ENCODE measurements around the gene CARD16. TPM values are rescaled to one million over a fixed set of nuclear protein-coding genes. Genes with fewer than 3 reads are reported as not detected.

The CARD16 gene
- total RNA-seq, 1 experiment from 2014 or later: not detected

- H3K27me3 Mint-ChIP-seq (ENCODE audit: low read depth): no peaks in the 10 kb centered on the region
- H3K9me3 Mint-ChIP-seq: no peaks in the 10 kb centered on the region; a peak in 2 of 5 replicates
- no peak for TF ChIP-seq CTCF (conservative IDR thresholded peaks at IDR 0.05)
- H3K79me2 ChIP-seq (ENCODE audit: insufficient read depth, low read length): no peaks in the 10 kb centered on the region
- 0 out of 4 replicates have a peak, but pooled peaks cover 0 to 2% of the 10 kb centered on the region in 2 experiments for H3K4me1 Mint-ChIP-seq
- no peak overlapping the region for H2BK15ac ChIP-seq (ENCODE audit: low read depth, low read length)
- H3T11ph ChIP-seq (ENCODE audit: low read length): no peak overlapping the region
- no peak overlapping the region for H3K4me3 Mint-ChIP-seq
- H2BK120ac ChIP-seq (ENCODE audit: low read depth, low read length, poor library complexity, severe bottlenecking): no peak overlapping the region
- no peaks in the 10 kb centered on the region for H3K4me1 ChIP-seq (ENCODE audit: insufficient read depth, low read length)
- H3K27ac ChIP-seq (ENCODE audit: insufficient read length, low read depth, low read length): no peak overlapping the region
- no peak overlapping the region for H3K9ac ChIP-seq (ENCODE audit: extremely low read depth, insufficient read length, low read length)
- no peak overlapping the region for H4K8ac ChIP-seq (replicated peaks; ENCODE audit: insufficient read length, low read depth, low read length)
- no peak overlapping the region for H2BK5ac ChIP-seq (ENCODE audit: insufficient read length, low read length)
- H3K4me2 ChIP-seq (ENCODE audit: insufficient read depth, insufficient read length, low read length): no peak overlapping the region
- H3K79me1 ChIP-seq (ENCODE audit: insufficient read depth, low read depth, low read length, poor library complexity, severe bottlenecking): no peaks in the 10 kb centered on the region
- no peaks in the 10 kb centered on the region for H4K20me1 ChIP-seq (ENCODE audit: control insufficient read depth, insufficient read depth, insufficient read length)
- no peaks in the 10 kb centered on the region for H3K27me3 ChIP-seq (ENCODE audit: insufficient read depth, low read length)
- no peak overlapping the region for H2AK5ac ChIP-seq (ENCODE audit: insufficient read length, low read length)
- no peak overlapping the region for H3K14ac ChIP-seq (ENCODE audit: insufficient read depth, low read length)
- no CpG with 5 or more reads among the region's 5 CpGs for WGBS (ENCODE audit: extremely low coverage, insufficient read length, low lambda C conversion rate)
- H3K56ac ChIP-seq (ENCODE audit: insufficient read length, low read depth, low read length): no peak overlapping the region
- no peaks in the 10 kb centered on the region for H3K23me2 ChIP-seq (ENCODE audit: insufficient read length, low read depth, low read length, poor library complexity, severe bottlenecking)
- H4K5ac ChIP-seq (ENCODE audit: insufficient read length, low read depth, low read length): no peak overlapping the region
- H4K91ac ChIP-seq (ENCODE audit: insufficient read length, low read depth, low read length): no peak overlapping the region
- no peak for DNase-seq
- H3K36me3 Mint-ChIP-seq (ENCODE audit: insufficient read depth in 1 of 3, low read depth in 3 of 3): peaks cover 0 to 2% (median 0%) of the 10 kb centered on the region in 3 experiments; a peak in 3 of 7 replicates
- no peaks in the 10 kb centered on the region for H3K9me3 ChIP-seq (ENCODE audit: control insufficient read depth, low read depth, low read length)
- no peak overlapping the region for H3K4ac ChIP-seq (ENCODE audit: low read depth, low read length)
- no peak overlapping the region for H2BK12ac ChIP-seq (ENCODE audit: insufficient read length, low read depth, low read length)
- H3K23ac ChIP-seq (ENCODE audit: insufficient read length, low read depth, low read length): no peak overlapping the region
- H2AFZ ChIP-seq (ENCODE audit: low read length): no peak overlapping the region
- no peak overlapping the region for H3K18ac ChIP-seq (ENCODE audit: insufficient read length, low read depth, low read length)
- H3K27ac Mint-ChIP-seq: no peak overlapping the region
- H2BK20ac ChIP-seq (ENCODE audit: low read depth, low read length, poor library complexity, severe bottlenecking): no peak overlapping the region
These were observed 45.0 kb downstream of the CARD16 start for GRCh38 chr11:105000167-105000566.

All from H9 (cell line).